Neural crest cell (in vitro differentiated cells): ENCODE results near the gene SIM2. TPM values are rescaled to one million over a fixed set of nuclear protein-coding genes. Genes with fewer than 3 reads are reported as not detected.

Experiments used
- DNase-seq: peaks from one replicate; pipeline ENCODE4 v3.0.0; 2021; ENCODE audit warnings: low read depth, mixed read lengths, low spot score
- H3K27ac Mint-ChIP-seq: one replicate; pipeline ENCODE4 v1.8.0; 2021; ENCODE audit warnings: mild to moderate bottlenecking, mixed read lengths; ENCODE audit not compliant: unreplicated experiment
- H3K27me3 Mint-ChIP-seq: 2 replicates; pipeline ENCODE4 v1.8.0; 2021; ENCODE audit warnings: low read depth, mild to moderate bottlenecking, mixed read lengths
- H3K36me3 Mint-ChIP-seq: 2 replicates; pipeline ENCODE4 v1.8.0; 2021; ENCODE audit warnings: low read depth, mild to moderate bottlenecking, mixed read lengths
- H3K4me1 Mint-ChIP-seq: 2 replicates; pipeline ENCODE4 v1.8.0; 2021; ENCODE audit warnings: mixed read lengths
- H3K4me3 Mint-ChIP-seq: one replicate; pipeline ENCODE4 v1.8.0; 2021; ENCODE audit warnings: mild to moderate bottlenecking, mixed read lengths
- H3K9me3 Mint-ChIP-seq: 2 replicates; pipeline ENCODE4 v1.8.0; 2021; ENCODE audit warnings: mixed read lengths
- total RNA-seq: library from RNA; stranded (reverse); gene quantifications from 2 replicates; pipeline ENCODE4 v1.2.1, GENCODE V29; 2021
- TF ChIP-seq, protein P1 (sequence below): fragments of 200-600 bp; sonication (generic); conservative IDR thresholded peaks from 2 replicates; pipeline ENCODE4 v1.5.0; 2021; ENCODE audit warnings: antibody characterized with exemption, mild to moderate bottlenecking

Gene SIM2
- total RNA-seq, 1 donor from 2014 or later = not detected

DNA sequence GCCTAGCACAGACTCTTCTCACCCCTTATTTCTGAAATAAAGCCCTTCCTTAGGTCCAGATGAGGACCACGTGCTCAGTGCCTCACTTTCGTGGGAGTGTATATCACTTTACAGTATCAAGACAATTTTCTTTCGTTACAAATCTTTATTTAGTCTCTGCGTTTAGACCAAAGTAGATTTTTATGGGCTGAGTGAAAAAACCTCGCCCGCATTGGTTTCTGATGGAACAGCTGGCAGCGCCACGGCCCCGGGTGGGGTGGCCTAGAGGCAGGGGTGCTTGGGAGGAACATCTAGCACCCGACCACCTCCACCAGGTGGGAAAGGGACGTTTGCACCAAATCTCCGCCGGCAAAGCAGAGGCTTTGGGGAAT, 7.6 kb downstream of the SIM2 start:
- peak overlapping the region; percentile 57 for H3K4me3 Mint-ChIP-seq
- no peaks in the 10 kb centered on the region for H3K36me3 Mint-ChIP-seq
- TF ChIP-seq, protein P1, sequence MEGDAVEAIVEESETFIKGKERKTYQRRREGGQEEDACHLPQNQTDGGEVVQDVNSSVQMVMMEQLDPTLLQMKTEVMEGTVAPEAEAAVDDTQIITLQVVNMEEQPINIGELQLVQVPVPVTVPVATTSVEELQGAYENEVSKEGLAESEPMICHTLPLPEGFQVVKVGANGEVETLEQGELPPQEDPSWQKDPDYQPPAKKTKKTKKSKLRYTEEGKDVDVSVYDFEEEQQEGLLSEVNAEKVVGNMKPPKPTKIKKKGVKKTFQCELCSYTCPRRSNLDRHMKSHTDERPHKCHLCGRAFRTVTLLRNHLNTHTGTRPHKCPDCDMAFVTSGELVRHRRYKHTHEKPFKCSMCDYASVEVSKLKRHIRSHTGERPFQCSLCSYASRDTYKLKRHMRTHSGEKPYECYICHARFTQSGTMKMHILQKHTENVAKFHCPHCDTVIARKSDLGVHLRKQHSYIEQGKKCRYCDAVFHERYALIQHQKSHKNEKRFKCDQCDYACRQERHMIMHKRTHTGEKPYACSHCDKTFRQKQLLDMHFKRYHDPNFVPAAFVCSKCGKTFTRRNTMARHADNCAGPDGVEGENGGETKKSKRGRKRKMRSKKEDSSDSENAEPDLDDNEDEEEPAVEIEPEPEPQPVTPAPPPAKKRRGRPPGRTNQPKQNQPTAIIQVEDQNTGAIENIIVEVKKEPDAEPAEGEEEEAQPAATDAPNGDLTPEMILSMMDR = no peak
- DNase-seq = no peak
- H3K27me3 Mint-ChIP-seq = peaks cover 99% of the 10 kb centered on the region
- no peak overlapping the region for H3K27ac Mint-ChIP-seq
- peaks cover 12% of the 10 kb centered on the region for H3K4me1 Mint-ChIP-seq
- H3K9me3 Mint-ChIP-seq = no peaks in the 10 kb centered on the region

DNA sequence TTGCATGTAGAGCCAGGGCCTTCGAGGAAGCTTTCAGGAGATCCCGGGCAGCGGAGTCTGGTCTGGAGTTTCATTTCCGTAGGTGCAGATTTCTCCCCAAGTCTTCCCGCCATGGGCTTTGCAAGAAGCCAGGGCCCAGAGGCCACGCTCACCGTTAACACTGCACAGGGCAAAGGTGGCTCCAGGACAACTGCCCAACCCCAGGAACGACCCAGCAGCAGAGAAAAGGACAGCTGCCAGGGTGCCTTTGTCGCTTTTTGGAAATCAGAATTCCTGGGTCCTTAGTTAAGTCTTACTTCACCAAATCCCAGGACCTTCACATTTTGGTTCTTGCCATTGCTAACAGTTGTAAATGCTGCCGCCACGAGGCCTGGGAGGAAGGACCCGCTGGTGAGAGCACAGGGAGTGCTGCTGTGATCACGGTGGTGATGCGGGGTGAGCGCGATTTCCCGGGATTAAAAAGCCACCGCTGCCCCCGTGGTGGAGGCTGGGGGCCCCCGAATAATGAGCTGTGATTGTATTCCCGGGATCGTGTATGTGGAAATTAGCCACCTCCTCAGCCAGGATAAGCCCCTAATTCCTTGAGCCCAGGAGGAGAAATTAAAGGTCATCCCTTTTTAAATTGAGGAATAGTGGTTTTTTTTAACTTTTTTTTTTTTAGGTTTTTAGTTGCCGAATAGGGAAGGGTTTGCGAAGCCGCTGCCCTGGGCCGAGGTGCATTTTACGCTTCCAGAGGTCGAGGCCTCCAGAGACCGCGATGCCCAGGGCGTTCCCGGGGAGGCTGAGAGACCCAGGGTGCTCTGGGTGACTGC, 8.2 kb downstream of the SIM2 start:
- no peaks in the 10 kb centered on the region for H3K36me3 Mint-ChIP-seq
- H3K9me3 Mint-ChIP-seq = no peaks in the 10 kb centered on the region
- peaks cover 99% of the 10 kb centered on the region for H3K27me3 Mint-ChIP-seq
- H3K4me3 Mint-ChIP-seq = peak overlapping the region; percentile 57
- TF ChIP-seq, protein P1 = no peak
- H3K4me1 Mint-ChIP-seq = peaks cover 9% of the 10 kb centered on the region
- DNase-seq = no peak
- no peak overlapping the region for H3K27ac Mint-ChIP-seq

- Mint-ChIP-seq H3K4me1 (peaks cover 9% of the 10 kb centered on the region), H3K4me3 (no peak overlapping the region), H3K27me3 (peaks cover 99% of the 10 kb centered on the region), H3K27ac (no peak overlapping the region), H3K36me3 (no peaks in the 10 kb centered on the region), H3K9me3 (no peaks in the 10 kb centered on the region)
- TF ChIP-seq, protein P1 = no peak
- DNase-seq = no peak
These were observed 8.9 kb downstream of the SIM2 start for GRCh38 chr21:36707763-36708285.

DNA sequence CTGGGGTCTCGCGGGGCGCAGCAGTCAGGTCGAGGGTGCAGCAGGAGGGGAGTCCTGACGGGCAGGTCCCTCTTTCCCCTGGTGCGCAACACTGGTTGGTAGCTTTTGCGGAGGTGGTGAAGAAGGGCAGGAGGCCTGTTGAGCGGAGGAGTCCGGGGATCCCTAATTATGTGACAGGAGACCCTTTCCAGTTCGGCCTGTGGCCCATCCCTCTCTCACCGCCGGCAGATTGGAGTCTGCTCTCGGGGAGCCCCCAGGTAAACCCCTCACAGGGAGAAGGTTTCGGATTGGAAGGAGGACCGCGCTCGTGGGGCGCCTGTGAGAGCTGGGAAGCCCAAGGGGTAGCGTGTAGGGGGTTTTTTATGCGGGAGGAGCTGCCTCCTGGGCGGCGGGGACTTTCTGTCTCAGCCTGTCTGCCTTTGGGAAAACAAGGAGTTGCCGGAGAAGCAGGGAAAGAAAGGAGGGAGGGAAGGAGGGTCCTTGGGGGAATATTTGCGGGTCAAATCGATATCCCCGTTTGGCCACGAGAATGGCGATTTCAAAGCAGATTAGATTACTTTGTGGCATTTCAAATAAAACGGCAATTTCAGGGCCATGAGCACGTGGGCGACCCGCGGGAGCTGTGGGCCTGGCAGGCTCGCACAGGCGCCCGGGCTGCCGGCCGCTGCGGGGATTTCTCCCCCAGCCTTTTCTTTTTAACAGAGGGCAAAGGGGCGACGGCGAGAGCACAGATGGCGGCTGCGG, 9.5 kb downstream of the SIM2 start:
- DNase-seq = no peak
- Mint-ChIP-seq H3K27ac (no peak overlapping the region), H3K4me3 (no peak overlapping the region), H3K27me3 (peaks cover 99% of the 10 kb centered on the region), H3K36me3 (no peaks in the 10 kb centered on the region), H3K9me3 (no peaks in the 10 kb centered on the region), H3K4me1 (peaks cover 9% of the 10 kb centered on the region)
- TF ChIP-seq, protein P1 = no peak

DNA sequence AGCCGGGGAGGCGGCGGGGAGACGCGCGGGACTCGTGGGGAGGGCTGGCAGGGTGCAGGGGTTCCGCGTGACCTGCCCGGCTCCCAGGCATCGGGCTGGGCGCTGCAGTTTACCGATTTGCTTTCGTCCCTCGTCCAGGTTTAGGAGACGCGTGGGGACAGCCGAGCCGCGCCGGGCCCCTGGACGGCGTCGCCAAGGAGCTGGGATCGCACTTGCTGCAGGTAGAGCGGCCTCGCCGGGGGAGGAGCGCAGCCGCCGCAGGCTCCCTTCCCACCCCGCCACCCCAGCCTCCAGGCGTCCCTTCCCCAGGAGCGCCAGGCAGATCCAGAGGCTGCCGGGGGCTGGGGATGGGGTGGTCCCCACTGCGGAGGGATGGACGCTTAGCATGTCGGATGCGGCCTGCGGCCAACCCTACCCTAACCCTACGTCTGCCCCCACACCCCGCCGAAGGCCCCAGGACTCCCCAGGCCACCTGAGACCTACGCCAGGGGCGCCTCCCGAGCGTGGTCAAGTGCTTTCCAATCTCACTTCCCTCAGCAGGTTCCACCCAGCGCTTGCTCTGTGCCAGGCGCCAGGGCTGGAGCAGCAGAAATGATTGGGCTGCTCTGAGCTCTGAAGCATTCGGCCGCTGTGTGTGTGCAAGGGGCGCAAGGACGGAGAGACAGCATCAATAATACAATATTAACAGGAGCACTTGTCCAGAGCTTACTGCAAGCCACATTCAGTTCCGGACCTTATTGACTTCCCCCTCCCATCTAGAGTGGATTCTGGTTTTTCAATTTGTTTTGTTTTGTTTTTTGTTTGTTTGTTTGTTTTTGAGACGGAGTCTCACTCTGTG, 10.3 kb downstream of the SIM2 start:
- peaks cover 9% of the 10 kb centered on the region for H3K4me1 Mint-ChIP-seq
- TF ChIP-seq, protein P1 = no peak
- peaks cover 99% of the 10 kb centered on the region for H3K27me3 Mint-ChIP-seq
- H3K27ac Mint-ChIP-seq = no peak overlapping the region
- H3K9me3 Mint-ChIP-seq = no peaks in the 10 kb centered on the region
- no peak for DNase-seq
- H3K4me3 Mint-ChIP-seq = peak overlapping the region; percentile 51
- no peaks in the 10 kb centered on the region for H3K36me3 Mint-ChIP-seq
